NCI-H2081 treated with DMSO at 0.1 percent for 48 hours (cell line): ENCODE data around the gene NEK10.

ENCODE experiments used
- DNase-seq: peaks from one replicate; lab custom pipeline; 2025; lab: John Stamatoyannopoulos, UW

NEK10 gene

GRCh38 chr3:27108322-27108721 lies 260.9 kb downstream of the NEK10 start:
- no peak for DNase-seq

DNA sequence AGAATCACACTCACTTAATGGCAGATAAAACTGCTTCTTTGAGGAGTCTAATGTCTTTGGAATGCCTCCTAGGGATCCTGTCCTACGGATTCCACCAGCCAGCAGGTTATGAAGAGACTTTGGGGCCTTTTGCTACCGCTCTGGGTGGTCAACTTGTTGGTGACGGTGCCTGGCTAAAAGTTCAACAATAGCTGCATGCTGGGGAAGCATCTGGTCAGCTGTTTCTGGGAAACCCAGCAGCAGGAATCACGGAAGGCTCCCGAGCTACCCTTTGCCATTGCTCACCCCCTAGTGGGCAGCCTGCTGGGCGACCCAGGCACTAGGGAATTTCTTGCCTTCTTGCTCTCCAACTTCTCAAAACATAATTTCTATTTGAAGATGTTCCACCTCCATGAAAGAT lies 263.3 kb downstream of the NEK10 start:
- no peak for DNase-seq

GRCh38 chr3:27097182-27097581 lies 272.0 kb downstream of the NEK10 start:
- DNase-seq: no peak

GRCh38 chr3:27095553-27096222 lies 273.5 kb downstream of the NEK10 start:
- DNase-seq: no peak

GRCh38 chr3:27094721-27095120 lies 274.5 kb downstream of the NEK10 start:
- no peak for DNase-seq

DNA sequence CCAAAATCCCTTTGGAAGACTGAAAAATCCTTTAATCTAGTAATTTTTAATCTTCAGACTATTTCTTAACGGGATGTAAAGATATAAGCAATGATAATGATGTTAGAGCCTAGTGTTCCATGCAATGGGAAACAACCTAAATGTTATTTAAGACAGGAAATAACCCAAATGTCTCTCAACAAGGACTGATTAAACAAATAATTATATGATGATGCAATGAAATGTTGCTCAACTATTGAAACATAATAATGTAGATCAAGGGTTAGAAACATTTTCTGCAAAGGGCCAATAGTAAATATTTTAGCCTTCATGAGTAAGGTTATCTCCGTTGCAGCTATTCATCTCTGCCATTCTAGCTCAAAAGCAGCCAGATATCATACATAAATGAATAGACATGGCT lies 275.4 kb downstream of the NEK10 start:
- DNase-seq: no peak

GRCh38 chr3:27090275-27091041 lies 278.7 kb downstream of the NEK10 start:
- DNase-seq: no peak

DNA sequence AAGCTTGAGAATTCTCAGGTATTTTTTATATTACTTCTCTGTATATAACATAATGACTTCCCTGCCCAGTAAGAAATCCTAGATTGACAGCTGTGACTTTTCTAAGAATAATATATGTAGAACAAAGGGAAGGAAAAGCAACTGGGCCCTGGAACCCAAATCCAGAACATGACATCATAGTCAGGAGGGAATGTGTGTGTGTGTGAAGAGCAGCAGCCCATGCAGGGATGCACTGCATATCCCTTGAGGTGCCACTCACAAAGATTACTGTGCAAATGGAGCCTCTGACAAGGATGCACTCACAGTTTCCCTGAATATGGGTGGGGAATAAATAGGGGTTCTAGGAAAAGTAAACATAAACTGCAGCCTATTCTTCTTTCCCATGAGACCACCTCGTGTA lies 279.5 kb downstream of the NEK10 start:
- DNase-seq: no peak

DNA sequence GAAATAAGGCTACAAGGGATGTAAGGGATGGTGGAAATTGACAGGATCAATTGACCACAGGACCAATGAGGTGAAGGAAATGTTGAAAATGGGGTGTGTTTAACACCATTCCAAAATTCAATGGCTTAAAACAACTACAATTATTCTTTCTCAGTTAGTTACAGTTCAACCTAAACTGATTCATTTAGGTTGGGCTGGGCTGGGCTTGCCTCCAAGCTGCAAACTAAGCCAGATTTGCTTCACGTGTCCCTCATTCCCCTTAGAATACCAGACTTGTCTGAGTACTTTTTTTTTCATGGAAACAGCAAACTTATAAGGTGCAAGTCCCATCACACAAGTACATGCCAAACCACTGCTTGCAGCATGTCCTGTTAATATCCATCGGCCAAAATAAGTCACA lies 280.1 kb downstream of the NEK10 start:
- no peak for DNase-seq

DNA sequence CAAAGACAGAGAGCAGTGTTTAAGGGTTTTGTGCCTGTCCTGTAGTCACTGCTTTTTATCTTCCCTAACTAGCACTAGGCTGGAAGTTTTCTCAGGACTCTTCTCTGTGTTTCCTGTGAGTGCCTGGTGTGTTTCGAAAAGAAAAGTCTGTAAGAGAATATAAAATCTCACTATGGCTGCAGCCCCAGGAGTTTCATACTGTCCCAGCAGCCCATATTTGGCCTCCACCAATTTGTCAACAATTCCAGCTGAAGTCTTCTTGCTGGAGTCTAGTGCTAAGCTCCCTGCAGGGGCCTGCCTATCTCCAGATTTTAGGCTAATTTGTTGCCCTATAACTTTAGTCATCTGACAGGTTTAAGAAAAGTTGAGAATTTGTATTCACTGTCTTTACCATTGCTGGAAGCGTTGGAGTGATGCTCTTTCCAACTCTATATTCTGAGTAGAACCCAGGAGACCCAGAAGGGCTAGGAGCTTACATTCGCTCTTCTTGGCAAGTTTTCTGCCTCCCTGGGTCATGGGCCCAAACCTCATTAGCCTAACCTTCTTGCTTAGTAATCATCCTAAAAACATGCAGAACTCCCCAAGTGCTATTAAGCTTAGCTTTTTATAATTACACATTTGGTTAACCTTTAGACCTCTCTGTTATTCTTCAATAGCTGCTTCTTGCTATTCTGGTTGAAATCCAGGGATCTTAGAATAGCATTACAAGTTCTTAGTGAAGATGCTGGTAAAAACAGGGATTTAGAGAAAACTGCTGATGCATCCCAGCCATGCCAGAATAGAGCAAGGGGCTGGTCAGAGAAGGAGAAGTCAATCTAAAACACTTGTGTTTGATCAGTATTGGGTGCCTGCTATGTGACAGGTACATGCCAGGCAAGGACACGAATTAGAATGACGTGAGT lies 283.1 kb downstream of the NEK10 start:
- DNase-seq: no peak

- DNase-seq: no peak
Observed at GRCh38 chr3:27081992-27082607, 287.1 kb downstream of the NEK10 start.

- no peak for DNase-seq
Observed at GRCh38 chr3:27081566-27081965, 287.6 kb downstream of the NEK10 start.

GRCh38 chr3:27080258-27080525 lies 289.0 kb downstream of the NEK10 start:
- no peak for DNase-seq

GRCh38 chr3:27079427-27080257 lies 289.5 kb downstream of the NEK10 start:
- no peak for DNase-seq

DNA sequence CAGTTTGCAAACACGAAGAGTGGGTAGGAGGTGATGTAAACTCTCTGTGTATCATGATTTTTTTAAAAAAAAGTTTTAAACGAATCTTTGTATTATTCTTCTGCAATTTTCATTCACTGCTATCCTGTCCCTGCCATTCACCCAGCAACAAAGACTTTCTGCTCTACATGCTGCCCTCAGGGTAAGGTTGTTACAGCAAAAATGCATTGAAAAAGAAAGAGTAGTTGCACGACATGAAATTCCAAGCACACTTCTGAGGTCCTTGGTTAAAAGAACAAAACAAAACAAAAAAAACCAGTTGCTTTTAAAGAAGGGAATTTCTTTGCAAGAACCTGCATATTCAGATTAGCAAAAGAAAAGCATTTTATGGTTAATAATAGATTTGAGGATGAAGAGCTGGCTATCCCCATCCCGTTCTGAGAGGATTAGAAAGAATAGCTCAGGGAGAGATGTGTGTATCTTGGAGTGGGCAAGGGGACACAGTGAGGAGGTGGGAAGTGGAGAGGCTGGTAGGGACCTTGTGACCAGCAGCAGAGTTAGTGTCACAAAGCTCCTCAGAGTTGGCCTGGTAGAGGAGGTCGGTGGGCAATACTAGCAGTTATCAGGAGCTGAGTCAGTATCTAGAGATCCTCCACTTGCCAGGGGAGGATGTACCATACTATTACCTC lies 290.8 kb downstream of the NEK10 start:
- DNase-seq: no peak

DNA sequence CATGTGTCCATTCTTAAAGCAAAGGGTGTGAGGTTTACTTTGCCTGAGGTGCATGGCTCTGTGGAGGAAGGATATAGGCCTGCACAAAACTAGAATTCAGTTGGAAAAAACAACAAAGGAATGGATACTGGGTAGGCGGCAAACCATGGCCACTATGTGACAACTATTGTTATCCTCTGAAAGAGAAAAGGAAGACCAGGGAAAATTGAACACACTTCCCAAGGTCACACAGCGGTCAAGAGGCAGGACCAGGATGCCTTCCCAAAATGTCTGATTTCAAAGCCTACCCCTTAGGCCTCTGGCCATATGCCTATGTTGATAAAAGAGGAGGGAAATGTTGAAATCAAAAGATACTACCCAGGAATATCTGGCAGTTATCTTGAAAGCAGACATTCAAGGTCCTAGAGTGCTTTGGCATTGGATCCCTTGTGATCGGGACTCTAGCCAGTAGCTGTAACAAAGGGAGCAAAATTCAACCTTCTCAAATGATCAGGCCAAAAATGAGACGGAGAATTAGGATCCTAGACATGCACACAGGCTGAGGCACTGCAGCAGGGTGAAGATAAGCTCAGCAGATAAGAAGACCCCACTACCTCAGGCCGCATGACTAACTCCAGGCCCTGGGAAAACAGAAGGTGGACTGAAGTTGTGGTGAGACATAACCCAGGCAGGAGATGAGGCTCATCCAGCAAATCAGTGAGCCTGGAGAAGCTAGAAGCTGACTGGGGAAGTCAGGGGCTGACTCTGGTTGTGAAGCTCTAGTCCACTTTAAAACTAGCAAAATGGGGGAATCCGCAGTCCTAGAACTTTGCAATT lies 292.2 kb downstream of the NEK10 start:
- no peak for DNase-seq

DNA sequence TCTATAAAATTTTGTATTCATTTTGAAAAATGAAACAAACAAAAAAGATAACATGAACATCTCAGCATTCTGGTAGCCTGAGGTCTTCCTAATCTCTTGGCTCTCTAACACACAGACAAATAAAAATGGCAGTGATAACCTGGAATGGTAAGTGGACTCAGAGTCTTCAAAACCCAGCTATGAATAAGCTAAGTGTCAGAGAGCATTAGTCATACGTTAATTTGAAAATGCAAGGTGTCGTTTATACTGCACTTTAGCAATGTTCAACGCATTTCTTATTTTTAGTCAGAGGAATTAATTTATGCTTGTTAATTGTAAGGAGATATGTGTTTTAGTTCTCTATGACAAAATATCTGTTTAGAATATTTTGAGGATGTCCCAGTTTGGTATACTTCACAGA lies 294.3 kb downstream of the NEK10 start:
- no peak for DNase-seq

- no peak for DNase-seq
Observed at GRCh38 chr3:27073912-27074311, 295.3 kb downstream of the NEK10 start.

- DNase-seq: no peak
Observed at GRCh38 chr3:27072810-27073651, 296.2 kb downstream of the NEK10 start.
